ENCODE data around the gene OTX1.

DNA sequence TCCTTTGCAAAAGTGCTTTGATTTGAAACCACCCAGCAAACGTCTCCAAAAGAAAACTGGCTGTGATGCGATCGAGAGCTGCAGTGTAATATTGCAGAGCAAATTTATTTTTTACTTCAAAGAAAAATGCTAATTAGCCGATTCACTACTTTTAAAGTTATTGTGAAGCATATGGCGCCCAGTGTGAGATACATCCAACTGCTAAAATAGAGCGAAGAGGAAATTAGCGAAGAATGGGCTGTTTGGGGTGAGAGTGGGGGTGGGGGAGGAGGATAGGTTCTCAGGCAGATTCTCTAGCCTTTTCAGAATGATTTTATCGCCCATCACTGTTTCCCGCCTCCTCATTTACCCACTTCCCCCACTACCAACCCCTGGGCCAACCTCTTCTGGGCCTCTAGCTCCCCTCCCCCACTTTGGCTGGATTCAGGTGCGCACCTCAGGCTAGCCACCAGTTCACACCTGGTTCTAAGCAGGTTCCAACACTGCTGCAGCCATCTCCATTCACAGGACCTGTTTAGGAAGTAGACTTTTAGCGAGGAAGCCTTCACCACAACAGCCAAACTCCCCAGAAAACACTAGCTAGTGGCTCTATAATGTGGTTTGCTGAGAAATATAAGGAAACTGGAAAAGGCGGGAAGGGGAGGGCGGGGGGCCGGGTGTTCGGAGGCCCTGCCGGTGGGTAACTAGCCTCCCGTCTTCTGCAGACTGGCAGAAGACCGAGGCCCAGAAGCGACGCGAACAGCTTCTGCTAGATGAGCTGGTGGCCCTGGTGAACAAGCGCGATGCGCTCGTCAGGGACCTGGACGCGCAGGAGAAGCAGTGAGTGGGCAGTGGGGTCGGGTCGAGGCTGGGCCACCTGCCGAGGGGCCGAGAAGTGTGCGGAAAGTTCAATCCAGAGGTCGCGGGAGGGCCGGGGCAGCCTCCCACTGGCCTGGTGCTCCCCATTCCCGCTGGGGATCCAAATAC, 6.0 kb upstream of the OTX1 start:
- TF ChIP-seq TCF12 (IDR thresholded peaks at IDR 0.05) (no peak), GABPA (IDR thresholded peaks at IDR 0.05; ENCODE audit: low read depth) (no peak)
